Stimulated activated CD8-positive, alpha-beta memory T cell treated with anti-CD3 and anti-CD28 coated beads, Interleukin-7, amount 100 ng/mL, for 48 hours (primary cell): Measurements from ENCODE around the gene SH3BP4.

Experiments used
- DNase-seq, 2 donors: peaks; one replicate each; pipeline ENCODE4 v3.0.0-alpha.2; 2020; ENCODE audit warnings: low read depth in 1 of 2; ENCODE audit errors: extremely low read depth in 1 of 2

Gene SH3BP4

GRCh38 chr2:235032949-235033348, 81.1 kb downstream of the SH3BP4 start:
- no peak for DNase-seq

GRCh38 chr2:235034265-235035118, 82.7 kb downstream of the SH3BP4 start:
- DNase-seq, result no peak

GRCh38 chr2:235037604-235038166, 85.9 kb downstream of the SH3BP4 start:
- DNase-seq, result no peak

DNA sequence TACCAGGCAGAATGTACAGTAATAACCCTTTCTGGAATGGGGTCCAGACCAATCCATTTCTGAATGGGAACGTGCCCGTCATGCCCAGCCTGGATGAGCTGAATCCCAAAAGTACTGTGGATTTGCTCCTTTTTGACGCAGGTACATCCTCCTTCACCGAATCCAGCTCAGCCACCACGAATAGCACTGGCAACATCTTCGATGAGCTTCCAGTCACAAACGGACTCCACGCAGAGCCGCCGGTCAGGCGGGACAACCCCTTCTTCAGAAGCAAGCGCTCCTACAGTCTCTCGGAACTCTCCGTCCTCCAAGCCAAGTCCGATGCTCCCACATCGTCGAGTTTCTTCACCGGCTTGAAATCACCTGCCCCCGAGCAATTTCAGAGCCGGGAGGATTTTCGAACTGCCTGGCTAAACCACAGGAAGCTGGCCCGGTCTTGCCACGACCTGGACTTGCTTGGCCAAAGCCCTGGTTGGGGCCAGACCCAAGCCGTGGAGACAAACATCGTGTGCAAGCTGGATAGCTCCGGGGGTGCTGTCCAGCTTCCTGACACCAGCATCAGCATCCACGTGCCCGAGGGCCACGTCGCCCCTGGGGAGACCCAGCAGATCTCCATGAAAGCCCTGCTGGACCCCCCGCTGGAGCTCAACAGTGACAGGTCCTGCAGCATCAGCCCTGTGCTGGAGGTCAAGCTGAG, 89.6 kb downstream of the SH3BP4 start:
- no peak for DNase-seq

GRCh38 chr2:235041918-235042575, 90.2 kb downstream of the SH3BP4 start:
- no peak for DNase-seq

DNA sequence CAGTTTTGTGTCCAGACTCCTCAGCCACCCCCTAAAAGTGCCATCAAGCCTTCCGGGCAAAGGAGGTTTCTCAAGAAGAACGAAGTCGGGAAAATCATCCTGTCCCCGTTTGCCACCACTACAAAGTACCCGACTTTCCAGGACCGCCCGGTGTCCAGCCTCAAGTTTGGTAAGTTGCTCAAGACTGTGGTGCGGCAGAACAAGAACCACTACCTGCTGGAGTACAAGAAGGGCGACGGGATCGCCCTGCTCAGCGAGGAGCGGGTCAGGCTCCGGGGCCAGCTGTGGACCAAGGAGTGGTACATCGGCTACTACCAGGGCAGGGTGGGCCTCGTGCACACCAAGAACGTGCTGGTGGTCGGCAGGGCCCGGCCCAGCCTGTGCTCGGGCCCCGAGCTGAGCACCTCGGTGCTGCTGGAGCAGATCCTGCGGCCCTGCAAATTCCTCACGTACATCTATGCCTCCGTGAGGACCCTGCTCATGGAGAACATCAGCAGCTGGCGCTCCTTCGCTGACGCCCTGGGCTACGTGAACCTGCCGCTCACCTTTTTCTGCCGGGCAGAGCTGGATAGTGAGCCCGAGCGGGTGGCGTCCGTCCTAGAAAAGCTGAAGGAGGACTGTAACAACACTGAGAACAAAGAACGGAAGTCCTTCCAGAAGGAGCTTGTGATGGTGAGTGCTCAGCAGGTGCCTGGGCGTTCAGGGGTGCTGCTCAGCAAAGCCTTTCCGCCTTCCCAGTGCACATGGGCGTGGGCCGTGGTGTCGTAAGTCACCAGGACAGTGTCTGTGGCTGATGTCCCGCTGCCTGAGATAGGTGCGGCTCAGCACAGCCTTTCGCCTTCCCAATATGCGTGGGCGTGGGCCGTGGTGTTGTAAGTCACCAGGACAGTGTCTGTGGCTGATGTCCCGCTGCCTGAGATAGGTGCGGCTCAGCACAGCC, 91.0 kb downstream of the SH3BP4 start:
- no peak for DNase-seq

DNA sequence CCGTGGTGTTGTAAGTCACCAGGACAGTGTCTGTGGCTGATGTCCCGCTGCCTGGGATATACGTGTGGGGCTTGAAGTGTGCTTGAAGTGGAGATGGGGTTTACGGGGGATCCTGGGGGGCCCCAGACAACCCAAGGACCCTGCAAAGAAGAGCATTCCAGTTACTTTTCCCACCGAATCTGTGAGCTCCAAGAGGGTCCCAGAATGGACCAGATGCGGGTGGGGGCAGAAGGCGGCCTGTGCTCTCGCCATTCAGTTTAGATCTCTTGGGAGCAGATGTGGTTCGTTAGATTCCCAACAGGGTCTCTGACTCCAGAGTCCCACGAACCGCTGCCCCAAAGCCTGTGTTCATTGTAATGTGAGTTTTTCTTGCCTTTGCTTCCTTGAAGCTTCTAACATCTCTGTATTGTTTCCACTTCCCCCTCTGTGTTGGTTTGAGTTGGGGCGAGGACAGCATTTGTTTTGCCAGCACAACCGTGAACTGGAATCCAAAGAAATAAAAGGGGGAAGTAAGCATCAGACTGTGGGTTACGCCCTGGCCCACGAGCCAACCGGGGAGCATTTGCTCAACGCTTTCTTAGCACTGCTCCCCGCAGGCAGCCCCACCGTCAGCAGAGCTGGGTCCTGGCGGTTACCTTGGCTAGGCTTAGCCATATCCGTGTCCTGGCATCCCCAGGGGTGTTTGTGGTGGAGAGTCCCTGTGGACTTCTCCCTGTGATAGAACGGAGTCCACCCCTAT, 92.1 kb downstream of the SH3BP4 start:
- no peak for DNase-seq

GRCh38 chr2:235044501-235045271, 92.9 kb downstream of the SH3BP4 start:
- DNase-seq, result no peak

- DNase-seq, result no peak
Measured at GRCh38 chr2:235045336-235045972, 93.6 kb downstream of the SH3BP4 start.

DNA sequence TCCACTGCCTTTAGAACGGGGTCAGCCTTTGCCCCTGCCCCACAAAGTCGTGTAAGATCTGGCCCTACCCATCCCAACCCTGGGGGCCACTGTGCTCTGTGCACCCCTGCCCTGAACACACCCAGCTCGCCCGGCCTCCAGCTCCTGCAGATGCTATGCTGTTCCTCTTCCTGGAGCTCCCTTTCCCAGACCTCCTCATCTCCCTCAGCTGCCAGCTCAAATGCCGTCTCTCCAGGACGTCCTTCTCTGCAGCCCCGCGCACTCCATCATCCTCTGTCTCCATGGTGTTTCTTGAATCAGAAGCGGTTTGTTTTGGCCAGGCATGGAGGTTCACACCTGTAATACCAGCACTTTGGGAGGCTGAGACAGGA, 94.1 kb downstream of the SH3BP4 start:
- DNase-seq, result no peak

DNA sequence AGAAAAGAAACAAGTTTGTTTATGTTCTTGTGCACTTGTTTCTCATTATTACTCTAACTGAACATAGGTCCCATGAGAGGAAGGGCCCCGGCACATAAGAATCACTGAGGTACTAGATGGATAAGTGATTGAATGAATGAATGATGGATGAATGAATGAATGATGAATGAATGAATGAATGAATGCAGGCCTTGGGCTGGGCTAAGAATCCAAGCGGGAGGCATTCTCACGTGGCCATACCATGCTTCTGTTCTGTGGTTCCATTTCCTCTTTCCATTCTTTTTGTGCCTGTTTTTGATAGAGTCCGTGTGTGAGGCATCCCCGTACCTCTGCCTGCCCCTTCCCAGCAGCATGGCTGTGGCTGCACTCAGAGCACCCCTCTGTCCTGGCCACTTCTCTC, 94.8 kb downstream of the SH3BP4 start:
- DNase-seq, result no peak

DNA sequence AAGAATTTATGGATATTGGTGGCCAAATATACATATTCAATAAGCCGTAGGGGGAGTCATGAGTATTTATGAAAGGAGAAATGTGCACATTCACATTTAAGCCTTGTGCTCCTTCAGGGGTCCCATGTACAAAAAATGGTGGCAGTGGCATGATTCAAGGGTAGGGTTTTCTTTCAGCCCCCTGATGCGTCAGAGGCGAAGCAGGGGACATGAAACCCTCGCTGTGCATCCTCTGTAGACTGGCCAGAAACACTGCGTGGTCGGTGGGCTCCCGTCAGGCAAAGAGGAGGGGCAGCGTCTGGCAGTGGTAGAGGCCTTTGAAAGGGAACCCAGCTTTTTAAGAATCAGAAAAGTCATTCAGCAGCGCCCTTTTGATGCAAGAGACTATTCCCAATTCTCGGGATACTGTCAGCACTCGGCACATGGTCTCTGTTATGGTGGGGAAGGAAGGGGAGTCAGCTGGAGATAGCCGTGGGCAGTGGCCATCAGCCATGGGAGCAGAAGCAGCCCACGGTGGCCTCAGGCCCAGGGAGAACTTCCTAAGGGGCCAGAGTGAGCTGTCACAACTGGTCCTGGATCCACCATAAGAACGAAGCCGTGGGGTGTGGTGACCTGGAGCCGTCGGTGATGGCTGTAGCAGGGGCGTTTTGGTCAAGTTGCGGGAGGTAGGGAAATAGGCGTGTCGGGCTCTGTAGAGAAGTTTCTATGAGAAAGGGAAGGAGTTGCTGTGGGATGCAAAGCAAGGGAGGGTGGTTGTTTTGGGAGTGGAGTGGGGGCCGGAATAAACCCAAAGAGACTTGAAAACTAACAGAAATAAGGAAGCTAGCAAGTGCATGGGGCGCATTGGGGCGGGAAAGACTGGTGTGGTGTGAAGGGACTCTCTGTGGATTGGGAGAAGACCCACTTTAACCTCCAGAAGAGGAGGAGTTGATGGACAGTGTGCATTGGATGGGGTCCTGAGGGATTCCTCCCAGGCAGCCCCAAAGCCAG, 95.6 kb downstream of the SH3BP4 start:
- no peak for DNase-seq

GRCh38 chr2:235048549-235048948, 96.7 kb downstream of the SH3BP4 start:
- DNase-seq, result no peak

DNA sequence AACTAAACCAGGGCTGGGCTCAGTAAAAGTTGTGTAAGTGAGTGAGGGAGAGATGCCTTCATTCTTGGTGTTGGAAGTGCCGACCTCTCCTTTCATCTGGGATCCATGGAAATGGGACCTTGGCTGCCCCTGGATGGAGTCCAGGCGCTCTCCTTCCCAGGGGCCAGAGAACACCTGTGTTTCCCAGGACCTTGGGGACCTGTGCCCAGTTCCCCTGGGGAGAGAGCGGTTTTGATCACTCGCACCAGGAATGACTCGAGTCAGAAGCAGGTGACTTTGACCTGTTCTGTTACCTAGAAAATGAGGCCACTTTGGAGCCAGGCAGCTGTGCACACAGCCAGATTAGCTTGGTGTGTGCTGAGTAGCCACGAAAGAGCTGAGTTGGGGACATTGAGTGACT, 97.3 kb downstream of the SH3BP4 start:
- no peak for DNase-seq

DNA sequence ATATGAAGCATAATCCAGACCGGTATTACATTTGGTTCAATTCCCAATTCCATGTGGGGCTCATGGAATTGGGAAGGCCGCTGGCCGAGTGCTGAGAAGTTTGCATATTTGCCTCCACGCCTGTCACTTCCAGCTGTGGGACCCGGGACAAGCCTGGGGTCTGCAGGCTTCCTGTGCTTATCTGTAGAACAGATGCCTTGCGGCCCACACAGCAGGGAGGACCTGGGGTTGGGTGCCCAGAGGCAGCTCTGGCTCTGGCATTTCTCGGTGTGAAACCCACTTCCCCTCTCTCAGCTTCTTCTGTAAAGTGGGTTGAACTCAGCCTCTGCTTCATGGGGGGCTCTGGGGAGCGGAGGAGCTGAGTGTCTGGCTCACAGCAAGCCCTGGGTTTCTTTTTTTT, 97.9 kb downstream of the SH3BP4 start:
- no peak for DNase-seq

DNA sequence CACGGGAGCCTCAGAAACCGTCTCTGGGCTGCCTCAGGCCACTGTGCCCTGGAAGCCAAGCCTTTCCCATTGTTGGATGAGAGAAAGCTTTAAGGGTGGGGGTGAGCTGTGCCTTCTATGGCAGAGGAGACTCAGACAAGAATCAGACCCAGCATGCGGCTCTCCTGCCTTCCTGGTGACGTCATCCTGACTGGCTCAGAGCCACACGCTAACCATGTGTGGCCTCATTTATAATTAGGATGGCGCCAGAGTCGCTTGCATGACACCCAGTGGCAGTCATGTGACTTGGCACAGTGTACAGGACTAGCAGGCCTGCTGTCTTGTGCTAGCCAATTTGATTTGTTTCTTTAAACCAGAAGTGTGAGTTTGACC, 99.1 kb downstream of the SH3BP4 start:
- DNase-seq, result no peak
